NT2/D1 (cell line): ENCODE data around the gene ZNF266.

Source experiments
- YY1 ChIP-seq: IDR thresholded peaks from 2 replicates; pipeline ENCODE4 v1.6.1; 2011; ENCODE audit not compliant: insufficient read length, insufficient read depth
- ZNF274 ChIP-seq: IDR thresholded peaks from 2 replicates; pipeline ENCODE4 v1.6.1; 2011; ENCODE audit warnings: mild to moderate bottlenecking, low read depth, low read length

DNA sequence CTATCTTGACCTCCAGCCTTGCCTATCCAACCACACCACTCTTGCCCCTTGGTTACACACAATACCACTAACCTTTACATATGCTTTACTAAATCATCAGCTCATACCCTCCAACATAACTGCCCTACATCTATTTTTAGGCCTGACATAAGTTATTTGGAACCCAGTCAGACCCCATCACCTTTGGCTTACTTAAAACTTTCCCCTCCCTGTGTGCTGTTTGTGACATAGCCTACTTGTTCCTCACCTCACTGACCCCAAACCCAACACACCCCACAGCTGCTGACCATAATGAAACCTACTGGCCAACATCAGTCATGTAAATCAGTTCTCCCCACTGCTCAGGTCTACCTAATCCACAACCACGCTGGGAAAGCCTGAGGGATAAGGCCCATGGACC lies 4.9 kb downstream of the ZNF266 start:
- TF ChIP-seq ZNF274 = no peak
- TF ChIP-seq YY1 = no peak
